DND-41 (cell line): ENCODE results near the gene SRPK2.

ENCODE experiments used
- EZH2 ChIP-seq: IDR thresholded peaks from 3 replicates; pipeline ENCODE4 v1.6.1; 2012; ENCODE audit warnings: borderline replicate concordance, low read depth, mild to moderate bottlenecking, moderate library complexity, low read length, inconsistent platforms; ENCODE audit not compliant: severe bottlenecking
- TF ChIP-seq, protein P1 (sequence below): IDR thresholded peaks from 2 replicates; pipeline ENCODE4 v1.5.1; 2012; ENCODE audit warnings: borderline replicate concordance, low read length, moderate library complexity, mild to moderate bottlenecking; ENCODE audit not compliant: poor library complexity, severe bottlenecking; ENCODE audit errors: extremely low read depth

- TF ChIP-seq, protein P1, sequence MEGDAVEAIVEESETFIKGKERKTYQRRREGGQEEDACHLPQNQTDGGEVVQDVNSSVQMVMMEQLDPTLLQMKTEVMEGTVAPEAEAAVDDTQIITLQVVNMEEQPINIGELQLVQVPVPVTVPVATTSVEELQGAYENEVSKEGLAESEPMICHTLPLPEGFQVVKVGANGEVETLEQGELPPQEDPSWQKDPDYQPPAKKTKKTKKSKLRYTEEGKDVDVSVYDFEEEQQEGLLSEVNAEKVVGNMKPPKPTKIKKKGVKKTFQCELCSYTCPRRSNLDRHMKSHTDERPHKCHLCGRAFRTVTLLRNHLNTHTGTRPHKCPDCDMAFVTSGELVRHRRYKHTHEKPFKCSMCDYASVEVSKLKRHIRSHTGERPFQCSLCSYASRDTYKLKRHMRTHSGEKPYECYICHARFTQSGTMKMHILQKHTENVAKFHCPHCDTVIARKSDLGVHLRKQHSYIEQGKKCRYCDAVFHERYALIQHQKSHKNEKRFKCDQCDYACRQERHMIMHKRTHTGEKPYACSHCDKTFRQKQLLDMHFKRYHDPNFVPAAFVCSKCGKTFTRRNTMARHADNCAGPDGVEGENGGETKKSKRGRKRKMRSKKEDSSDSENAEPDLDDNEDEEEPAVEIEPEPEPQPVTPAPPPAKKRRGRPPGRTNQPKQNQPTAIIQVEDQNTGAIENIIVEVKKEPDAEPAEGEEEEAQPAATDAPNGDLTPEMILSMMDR = no peak
- TF ChIP-seq EZH2 = no peak
These were observed 255.9 kb downstream of the SRPK2 start for GRCh38 chr7:105132835-105133234.
